Suppressor macrophage treated with lipopolysaccharide for 4 hours (primary cell): ENCODE data around the gene RBBP8NL.

Experiments used
- DNase-seq: peaks from one replicate; pipeline ENCODE4 v3.0.0-alpha.2; 2020

The RBBP8NL gene

GRCh38 chr20:62419759-62420158, 7.6 kb downstream of the RBBP8NL start:
- DNase-seq = no peak

DNA sequence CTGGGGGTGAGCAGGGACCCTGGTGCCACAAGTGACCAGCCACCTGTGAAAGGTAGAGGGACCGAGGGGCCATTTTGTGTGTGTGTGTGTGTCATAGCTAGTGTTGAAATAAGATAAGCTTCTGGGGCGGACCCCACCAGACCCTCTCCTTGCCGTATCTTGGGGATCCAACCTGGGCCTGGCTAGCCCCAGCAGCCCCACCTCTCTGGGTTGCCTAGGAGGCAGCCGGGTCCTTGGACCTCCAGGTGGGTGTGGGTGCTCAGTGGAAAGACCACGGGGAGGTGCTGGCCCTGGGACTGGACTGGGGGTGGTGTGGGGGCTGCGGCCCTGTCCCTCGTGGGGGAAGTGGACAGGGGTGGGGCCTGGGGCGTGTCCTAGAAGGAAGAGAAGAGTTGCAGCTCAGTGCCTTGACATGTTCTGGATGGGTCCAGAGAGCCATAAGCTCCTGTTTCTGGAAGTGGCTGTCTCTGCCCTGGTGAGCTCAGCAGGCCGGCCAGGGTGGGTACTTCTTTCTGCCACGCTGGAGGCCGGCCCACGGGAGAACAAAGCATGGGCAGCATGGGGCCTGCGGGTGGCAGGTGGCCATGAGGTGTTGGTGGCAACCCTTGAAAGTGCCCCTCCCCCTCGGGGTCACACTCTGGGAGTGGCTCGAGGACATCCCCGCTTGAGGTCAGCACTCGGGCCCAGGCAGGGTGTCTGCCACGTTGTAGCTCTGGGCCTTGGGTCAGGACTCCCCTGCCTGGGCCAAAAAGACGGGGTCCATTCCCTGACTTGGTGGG, 8.4 kb downstream of the RBBP8NL start:
- no peak for DNase-seq

GRCh38 chr20:62417981-62418708, 9.2 kb downstream of the RBBP8NL start:
- no peak for DNase-seq

DNA sequence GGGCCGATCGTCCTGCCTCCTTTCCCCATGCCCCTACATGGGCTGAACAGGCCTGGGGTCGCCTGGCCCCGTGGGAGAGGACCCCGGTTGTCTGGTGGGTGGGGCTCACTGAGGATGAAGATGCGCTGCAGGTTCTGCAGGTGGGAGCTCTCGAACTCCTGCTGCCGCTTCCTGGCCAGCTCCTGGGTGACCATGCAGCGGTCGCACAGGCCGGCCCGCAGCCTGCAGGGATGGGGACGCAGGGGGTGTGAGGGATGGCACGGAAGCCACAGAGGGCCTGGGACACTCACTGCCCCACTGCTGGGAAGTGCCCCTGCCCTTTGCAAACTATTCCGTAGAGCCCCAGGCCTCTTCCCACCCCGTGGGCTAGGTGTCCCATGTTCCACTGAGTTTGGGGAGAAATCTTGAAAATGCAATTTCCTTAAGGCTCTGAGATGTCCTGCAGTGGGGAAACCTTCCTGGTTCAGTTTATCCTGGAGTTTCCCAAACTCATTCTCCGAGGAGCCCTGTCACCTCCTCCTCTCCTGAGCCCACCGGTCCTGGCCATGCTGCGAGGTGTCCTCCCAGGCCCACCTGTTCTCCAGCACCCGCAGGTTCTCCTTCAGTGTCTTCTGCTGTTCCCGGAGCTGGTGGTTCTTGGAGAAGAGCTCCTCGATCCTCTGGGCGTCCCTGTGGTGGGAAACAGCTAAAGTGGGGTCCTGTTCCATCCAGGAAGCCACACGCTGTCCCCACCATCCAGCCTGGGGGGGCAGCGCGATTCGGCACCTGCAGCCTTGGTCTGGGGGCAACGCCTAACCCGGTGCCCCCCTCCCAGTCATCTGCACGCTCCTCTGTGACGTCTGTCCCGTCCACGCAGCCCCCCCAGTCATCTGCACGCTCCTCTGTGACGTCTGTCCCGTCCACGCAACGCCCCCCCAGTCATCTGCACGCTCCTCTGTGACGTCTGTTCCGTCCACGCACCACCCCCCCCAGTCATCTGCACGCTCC, 10.4 kb downstream of the RBBP8NL start:
- DNase-seq = no peak

DNA sequence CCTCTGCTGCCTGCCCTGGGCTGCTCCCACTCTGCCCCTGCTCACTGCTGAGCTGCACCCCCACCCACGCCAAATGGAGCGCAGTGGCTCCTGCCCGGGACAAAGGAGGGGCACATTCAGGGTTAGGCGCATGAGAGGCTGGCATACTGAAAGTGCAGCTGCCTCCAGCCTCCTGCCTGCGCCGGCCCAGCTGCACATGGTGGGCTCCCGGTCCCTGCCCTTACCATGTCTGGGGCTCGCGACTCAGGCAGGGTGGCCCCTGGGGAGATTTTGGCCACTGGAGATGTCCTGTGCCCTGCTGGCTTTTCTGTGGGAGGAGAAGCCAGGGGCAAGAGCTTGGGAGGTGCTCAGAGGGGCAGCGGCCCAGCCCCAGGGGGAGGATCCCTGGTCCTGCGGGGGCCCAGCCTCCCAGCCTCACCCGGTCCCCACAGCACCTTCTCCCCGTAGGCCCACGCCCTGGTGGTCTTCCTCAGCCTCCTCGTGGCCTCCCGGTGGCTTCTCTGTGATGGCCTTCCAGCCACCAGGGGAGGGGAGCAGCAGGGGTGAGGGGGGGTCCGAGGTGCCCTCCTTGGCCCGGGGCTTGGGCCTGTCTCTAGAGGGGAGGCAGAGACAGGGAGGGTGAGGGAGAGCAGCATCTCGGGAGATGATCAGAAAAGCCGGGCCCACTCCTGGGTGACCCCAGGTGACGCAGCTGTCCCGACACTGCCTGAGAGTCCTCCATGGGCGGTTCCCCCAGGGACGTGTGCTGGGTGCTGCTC, 11.8 kb downstream of the RBBP8NL start:
- DNase-seq = no peak

GRCh38 chr20:62413896-62414481, 13.3 kb downstream of the RBBP8NL start:
- no peak for DNase-seq

GRCh38 chr20:62413025-62413570, 14.2 kb downstream of the RBBP8NL start:
- DNase-seq = no peak

DNA sequence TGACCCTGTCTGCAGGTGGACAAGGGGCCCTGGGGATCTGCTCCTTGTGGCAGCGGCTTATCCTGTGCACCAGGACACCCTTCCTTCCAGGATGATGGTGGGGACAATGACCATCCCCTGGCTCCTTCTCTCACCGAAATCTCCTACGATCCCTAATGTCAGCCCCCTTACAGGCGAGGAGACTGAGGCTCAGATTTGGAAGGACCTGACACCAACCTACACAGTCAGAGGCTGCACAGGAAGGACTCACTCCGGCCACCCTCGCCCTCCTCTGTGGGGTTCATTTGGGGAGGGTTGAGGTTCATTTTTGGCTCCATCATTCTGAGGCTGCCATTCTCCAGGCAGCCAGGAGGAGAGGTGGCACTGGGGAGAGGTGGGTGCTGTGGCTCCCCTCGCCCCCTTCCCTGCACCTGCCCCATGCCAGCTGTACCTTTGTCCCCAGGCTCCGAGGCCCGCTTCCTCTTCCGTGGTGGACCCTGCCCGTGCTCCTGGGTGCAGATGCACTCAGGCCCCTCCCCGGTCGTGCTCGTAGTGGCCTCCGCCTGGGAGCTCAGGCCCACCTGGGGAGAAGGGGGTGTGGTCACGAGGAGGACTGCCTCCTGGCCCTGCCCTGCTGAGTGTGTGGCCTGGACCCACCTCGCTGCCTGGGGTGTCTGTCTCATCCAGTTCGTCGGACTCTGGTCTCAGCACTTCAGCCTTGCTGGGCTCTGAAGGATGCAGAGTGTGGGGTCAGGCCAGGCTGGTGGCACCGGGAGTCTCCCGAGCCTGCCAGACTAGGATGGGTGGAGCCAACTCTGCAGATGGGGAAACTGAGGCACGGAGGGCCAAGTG, 14.9 kb downstream of the RBBP8NL start:
- DNase-seq = no peak

DNA sequence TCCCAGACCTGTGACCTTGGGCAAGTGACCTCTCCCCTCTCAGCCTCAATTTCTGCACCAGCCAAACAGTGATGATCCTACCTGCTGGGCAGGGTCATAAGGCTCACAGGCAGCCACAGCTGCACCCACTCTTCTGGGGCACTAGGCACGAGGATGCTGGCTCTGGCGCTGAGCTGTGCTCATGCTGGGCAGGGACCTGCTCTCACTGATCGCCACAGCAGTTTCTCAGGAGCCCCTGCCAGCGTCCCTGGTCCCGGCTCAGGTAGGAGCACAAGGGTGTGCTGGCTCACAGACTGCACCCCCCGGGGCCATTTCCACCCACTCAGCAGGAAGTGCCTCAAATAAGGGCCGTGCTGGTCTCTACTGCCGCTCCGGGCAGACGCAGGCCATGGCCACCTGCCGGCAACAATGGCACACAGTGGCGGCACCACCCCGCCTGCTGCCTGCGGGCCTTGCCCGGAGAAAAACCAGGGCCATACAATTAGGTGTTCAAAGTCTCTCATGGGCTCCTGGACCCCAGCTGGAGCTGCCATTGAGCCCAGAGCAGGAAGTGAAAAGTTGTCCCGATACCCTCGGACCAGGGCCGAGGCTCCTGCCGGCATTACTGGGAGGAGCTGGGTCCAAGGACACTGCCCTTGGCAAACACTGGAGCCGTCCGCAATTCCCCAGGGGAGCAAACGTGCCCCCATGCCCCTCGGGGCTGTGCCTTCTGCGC, 15.7 kb downstream of the RBBP8NL start:
- DNase-seq = no peak

- DNase-seq = no peak
Observed at GRCh38 chr20:62410746-62411478, 16.4 kb downstream of the RBBP8NL start.

- peak; percentile 21 for DNase-seq
Observed at GRCh38 chr20:62409931-62410745, 17.2 kb downstream of the RBBP8NL start.

GRCh38 chr20:62409086-62409853, 18.1 kb downstream of the RBBP8NL start:
- DNase-seq = no peak

DNA sequence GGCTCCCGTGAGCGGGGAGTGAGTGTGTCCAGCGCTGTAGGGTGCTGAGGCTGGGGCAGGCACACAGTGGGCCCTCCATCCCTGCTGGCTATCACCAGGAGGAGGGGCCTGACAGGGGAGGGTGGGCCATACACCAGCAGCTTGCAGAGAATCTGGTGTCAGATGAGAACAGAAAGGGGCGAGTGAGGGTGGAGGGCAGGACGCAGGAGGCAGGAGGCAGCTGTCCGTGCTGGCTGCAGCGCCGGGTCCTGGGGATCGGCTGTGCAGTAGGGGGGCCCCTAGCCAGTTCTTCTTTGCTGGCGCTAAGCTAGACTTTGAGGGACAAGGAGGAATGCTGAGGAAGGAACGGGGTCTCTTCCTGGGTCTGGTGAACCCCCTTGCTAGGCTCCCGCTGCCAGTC, 18.7 kb downstream of the RBBP8NL start:
- no peak for DNase-seq

DNA sequence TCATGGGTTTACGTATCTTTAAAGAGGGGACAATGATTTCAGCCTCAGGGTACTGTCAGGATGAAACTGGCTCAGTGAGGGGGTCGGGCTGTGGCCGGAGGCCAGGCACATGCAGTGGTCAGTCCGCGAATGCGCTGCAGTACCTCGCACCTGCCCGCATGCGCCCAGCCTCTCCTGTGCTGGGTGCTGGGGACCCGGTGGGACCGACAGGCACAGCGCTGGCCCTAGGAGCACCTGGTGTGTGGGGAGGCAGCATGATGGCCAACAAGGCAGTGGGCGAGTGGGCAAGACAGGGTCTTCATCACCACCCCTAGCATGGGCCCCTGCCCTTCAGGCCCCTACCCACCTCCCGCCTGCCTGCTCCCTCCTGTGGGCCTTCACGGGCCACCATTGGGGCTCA, 19.3 kb downstream of the RBBP8NL start:
- DNase-seq = no peak

DNA sequence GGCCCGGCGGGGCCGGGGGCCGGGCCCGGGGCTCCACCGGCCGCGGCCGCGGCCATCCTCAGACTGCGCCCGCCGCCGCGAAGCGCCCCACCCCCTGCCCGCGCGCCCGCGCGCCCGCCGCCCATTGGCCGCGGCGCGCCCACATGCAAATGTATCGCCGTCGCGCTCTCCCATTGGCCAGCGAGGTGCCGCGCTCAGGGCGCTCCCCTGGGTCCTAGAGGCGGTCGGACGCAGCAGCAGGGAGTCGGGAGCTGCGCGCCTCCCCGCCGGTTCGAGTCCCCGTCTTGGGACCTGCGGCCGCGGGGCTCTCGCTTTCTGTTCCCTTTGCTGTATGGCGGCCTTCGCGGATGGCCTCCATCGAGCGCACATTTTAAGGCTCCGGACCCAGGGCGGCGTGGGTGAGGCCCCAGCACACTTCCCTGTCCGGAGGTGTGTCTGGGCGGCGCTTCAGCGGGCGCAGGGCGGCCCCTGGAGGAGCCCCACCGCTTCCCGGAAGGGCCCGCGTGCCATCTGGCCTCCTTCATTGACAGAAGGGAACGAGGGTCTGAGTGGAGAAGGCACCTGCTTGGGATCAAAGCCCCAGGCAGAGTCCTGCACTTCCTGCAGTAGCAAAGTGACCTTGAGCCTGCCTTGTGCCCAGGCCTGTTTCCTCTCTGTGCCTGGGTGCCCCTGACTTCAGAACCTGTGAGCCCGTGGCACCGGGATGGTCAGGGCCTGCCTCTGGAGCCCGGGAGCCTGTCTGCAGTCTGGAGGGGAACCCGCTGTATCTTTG, 19.9 kb downstream of the RBBP8NL start, which contains the start of gene CABLES2:
CABLES2 (minus strand) TSS at position 65 of the 772 bp plus-strand sequence; CDS start at position 56, 9 bp downstream.
- DNase-seq = peak; percentile 96

- DNase-seq = no peak
Observed at GRCh38 chr20:62406635-62407176, 20.6 kb downstream of the RBBP8NL start.
